ENCODE measurements around the gene VAV1. TPM values are rescaled to one million over a fixed set of nuclear protein-coding genes. Genes with fewer than 3 reads are reported as not detected.

Gene VAV1
- total and polyA plus RNA-seq, 9 of the 15 experiments (the other 6 are each of a cell fraction or from before 2014, with no cell fraction given): 0.46 to 20.1 (median 11.1) TPM

DNA sequence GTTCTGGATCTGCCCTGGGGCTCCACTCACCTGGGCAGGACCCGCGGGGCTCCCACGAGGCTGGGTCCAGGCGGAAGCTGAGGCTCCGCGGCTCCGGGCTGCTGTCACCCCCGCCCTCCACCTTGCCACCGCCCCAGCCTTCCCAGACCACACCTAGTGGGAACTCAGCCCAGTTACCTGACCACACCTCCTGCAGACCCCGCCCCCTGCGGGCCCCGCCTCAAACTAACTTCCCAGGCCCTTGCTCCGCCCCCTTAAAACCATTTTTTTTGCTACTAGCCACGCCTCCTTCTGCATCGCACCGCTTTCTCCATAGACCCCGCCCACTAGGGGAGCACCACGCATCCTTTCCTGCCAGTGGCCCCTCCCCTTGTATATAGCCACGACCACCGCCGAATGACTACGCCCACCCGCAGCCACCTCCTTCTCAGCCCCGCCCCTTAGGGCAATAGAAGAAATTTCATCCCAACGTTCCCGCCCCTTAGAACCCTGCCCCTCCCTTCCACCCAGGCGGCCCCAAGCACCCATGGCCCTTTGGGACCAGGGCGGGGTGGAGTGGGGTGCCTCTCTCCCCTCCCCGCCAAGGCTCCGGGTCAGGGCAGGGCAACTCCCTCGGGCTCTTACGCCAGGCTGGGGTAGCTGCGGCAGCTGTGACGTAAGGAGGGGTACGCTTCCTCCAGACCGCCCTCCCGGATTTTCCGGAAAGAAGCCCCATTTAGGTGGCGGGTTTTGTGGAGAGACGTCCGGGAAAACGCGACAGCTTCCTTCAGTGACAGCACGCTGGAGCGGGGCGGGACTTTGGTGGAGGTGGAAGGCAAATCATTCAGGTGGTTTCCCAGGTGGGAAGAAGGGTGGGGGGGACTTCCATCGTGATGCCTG lies 4.9 kb upstream of the VAV1 start, which contains the start of gene SH2D3A (continued):
- TF ChIP-seq, protein P1, sequence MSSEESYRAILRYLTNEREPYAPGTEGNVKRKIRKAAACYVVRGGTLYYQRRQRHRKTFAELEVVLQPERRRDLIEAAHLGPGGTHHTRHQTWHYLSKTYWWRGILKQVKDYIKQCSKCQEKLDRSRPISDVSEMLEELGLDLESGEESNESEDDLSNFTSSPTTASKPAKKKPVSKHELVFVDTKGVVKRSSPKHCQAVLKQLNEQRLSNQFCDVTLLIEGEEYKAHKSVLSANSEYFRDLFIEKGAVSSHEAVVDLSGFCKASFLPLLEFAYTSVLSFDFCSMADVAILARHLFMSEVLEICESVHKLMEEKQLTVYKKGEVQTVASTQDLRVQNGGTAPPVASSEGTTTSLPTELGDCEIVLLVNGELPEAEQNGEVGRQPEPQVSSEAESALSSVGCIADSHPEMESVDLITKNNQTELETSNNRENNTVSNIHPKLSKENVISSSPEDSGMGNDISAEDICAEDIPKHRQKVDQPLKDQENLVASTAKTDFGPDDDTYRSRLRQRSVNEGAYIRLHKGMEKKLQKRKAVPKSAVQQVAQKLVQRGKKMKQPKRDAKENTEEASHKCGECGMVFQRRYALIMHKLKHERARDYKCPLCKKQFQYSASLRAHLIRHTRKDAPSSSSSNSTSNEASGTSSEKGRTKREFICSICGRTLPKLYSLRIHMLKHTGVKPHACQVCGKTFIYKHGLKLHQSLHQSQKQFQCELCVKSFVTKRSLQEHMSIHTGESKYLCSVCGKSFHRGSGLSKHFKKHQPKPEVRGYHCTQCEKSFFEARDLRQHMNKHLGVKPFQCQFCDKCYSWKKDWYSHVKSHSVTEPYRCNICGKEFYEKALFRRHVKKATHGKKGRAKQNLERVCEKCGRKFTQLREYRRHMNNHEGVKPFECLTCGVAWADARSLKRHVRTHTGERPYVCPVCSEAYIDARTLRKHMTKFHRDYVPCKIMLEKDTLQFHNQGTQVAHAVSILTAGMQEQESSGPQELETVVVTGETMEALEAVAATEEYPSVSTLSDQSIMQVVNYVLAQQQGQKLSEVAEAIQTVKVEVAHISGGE (CRISPR knock-in tag; IDR thresholded peaks at IDR 0.05): peak in 1 of 3 experiments; percentile 47; a peak in 1 of 6 replicates
- TF ChIP-seq CHD2 (IDR thresholded peaks at IDR 0.05; ENCODE audit: low read depth, low read length) (no peak), ZNF174 (CRISPR knock-in tag; IDR thresholded peaks at IDR 0.05) (no peak), CEBPB (tag; IDR thresholded peaks at IDR 0.05) (peak; percentile 26), TEAD1 (CRISPR knock-in tag; IDR thresholded peaks at IDR 0.05) (no peak), MYNN (IDR thresholded peaks at IDR 0.05) (no peak; the same call in 1 of the 2 replicates), MYNN (CRISPR knock-in tag; IDR thresholded peaks at IDR 0.05) (no peak), EZH2 (IDR thresholded peaks at IDR 0.05; ENCODE audit: borderline replicate concordance, low read depth, low read length) (no peak), RFX5 (IDR thresholded peaks at IDR 0.05; ENCODE audit: low read depth, low read length) (no peak), RBM25 (IDR thresholded peaks at IDR 0.05; ENCODE audit: low read depth, low read length, severe bottlenecking) (no peak), CBFB (CRISPR knock-in tag; IDR thresholded peaks at IDR 0.05) (no peak), FOXK1 (CRISPR knock-in tag; IDR thresholded peaks at IDR 0.05; ENCODE audit: borderline replicate concordance) (no peak), NFE2 (IDR thresholded peaks at IDR 0.05; ENCODE audit: low read depth) (no peak)
- TF ChIP-seq, protein P2, sequence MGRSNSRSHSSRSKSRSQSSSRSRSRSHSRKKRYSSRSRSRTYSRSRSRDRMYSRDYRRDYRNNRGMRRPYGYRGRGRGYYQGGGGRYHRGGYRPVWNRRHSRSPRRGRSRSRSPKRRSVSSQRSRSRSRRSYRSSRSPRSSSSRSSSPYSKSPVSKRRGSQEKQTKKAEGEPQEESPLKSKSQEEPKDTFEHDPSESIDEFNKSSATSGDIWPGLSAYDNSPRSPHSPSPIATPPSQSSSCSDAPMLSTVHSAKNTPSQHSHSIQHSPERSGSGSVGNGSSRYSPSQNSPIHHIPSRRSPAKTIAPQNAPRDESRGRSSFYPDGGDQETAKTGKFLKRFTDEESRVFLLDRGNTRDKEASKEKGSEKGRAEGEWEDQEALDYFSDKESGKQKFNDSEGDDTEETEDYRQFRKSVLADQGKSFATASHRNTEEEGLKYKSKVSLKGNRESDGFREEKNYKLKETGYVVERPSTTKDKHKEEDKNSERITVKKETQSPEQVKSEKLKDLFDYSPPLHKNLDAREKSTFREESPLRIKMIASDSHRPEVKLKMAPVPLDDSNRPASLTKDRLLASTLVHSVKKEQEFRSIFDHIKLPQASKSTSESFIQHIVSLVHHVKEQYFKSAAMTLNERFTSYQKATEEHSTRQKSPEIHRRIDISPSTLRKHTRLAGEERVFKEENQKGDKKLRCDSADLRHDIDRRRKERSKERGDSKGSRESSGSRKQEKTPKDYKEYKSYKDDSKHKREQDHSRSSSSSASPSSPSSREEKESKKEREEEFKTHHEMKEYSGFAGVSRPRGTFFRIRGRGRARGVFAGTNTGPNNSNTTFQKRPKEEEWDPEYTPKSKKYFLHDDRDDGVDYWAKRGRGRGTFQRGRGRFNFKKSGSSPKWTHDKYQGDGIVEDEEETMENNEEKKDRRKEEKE (IDR thresholded peaks at IDR 0.05; ENCODE audit: borderline replicate concordance in 1 of 2, control insufficient read depth in 1 of 2, low read depth in 2 of 2, low read length in 1 of 2): no peak
- TF ChIP-seq, protein P3, sequence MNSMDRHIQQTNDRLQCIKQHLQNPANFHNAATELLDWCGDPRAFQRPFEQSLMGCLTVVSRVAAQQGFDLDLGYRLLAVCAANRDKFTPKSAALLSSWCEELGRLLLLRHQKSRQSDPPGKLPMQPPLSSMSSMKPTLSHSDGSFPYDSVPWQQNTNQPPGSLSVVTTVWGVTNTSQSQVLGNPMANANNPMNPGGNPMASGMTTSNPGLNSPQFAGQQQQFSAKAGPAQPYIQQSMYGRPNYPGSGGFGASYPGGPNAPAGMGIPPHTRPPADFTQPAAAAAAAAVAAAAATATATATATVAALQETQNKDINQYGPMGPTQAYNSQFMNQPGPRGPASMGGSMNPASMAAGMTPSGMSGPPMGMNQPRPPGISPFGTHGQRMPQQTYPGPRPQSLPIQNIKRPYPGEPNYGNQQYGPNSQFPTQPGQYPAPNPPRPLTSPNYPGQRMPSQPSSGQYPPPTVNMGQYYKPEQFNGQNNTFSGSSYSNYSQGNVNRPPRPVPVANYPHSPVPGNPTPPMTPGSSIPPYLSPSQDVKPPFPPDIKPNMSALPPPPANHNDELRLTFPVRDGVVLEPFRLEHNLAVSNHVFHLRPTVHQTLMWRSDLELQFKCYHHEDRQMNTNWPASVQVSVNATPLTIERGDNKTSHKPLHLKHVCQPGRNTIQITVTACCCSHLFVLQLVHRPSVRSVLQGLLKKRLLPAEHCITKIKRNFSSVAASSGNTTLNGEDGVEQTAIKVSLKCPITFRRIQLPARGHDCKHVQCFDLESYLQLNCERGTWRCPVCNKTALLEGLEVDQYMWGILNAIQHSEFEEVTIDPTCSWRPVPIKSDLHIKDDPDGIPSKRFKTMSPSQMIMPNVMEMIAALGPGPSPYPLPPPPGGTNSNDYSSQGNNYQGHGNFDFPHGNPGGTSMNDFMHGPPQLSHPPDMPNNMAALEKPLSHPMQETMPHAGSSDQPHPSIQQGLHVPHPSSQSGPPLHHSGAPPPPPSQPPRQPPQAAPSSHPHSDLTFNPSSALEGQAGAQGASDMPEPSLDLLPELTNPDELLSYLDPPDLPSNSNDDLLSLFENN (IDR thresholded peaks at IDR 0.05; ENCODE audit: low read depth in 2 of 2, low read length in 2 of 2): no peak

Measured in K562 (cell line).